Keratinocyte (primary cell): ENCODE results near the gene CEP162.
"Not testable (repeated sequence)": the region's sequence is repeated elsewhere in the genome, so short reads cannot be mapped to it uniquely, and the experiment has no call there.

ENCODE experiments used
- EZH2 ChIP-seq: IDR thresholded peaks from one replicate; pipeline ENCODE4 v1.6.1; 2012; ENCODE audit warnings: inconsistent platforms, mild to moderate bottlenecking, low read length, moderate library complexity
- TF ChIP-seq, protein P1 (sequence below), 3 experiments: IDR thresholded peaks in 1 of 3; conservative IDR thresholded peaks in 1 of 3; optimal IDR thresholded peaks in 1 of 3; 2 replicates in 2 of 3; 3 replicates in 1 of 3; pipeline versions ENCODE3 to v1.5.1; 2011; ENCODE audit warnings: low read length in 3 of 3, mild to moderate bottlenecking in 3 of 3, moderate library complexity in 2 of 3, control low read depth in 1 of 3, inconsistent platforms in 1 of 3; ENCODE audit not compliant: insufficient read depth in 2 of 3; ENCODE audit errors: extremely low read depth in 1 of 3

DNA sequence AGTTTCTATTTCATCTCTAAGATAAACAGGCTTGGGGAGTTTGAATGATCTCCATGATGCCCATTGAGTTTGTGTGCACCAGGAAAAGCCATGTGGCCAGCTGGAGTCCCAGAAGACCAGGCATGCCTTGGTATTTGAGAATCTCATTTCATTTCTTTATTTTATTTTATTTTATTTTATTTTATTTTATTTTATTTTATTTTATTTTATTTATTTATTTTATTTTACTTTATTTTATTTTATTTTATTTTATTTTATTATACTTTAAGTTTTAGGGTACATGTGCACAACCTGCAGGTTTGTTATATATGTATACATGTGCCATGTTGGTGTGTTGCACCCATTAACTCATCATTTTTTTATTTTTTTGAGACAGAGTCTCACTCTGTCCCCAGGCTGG, 142.7 kb downstream of the CEP162 start:
- TF ChIP-seq, protein P1, sequence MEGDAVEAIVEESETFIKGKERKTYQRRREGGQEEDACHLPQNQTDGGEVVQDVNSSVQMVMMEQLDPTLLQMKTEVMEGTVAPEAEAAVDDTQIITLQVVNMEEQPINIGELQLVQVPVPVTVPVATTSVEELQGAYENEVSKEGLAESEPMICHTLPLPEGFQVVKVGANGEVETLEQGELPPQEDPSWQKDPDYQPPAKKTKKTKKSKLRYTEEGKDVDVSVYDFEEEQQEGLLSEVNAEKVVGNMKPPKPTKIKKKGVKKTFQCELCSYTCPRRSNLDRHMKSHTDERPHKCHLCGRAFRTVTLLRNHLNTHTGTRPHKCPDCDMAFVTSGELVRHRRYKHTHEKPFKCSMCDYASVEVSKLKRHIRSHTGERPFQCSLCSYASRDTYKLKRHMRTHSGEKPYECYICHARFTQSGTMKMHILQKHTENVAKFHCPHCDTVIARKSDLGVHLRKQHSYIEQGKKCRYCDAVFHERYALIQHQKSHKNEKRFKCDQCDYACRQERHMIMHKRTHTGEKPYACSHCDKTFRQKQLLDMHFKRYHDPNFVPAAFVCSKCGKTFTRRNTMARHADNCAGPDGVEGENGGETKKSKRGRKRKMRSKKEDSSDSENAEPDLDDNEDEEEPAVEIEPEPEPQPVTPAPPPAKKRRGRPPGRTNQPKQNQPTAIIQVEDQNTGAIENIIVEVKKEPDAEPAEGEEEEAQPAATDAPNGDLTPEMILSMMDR (optimal IDR thresholded peaks at IDR 0.05 in 1 of 3, IDR thresholded peaks at IDR 0.05 in 1 of 3, conservative IDR thresholded peaks at IDR 0.05 in 1 of 3; ENCODE audit: extremely low read depth in 1 of 3, insufficient read depth in 2 of 3, low read length in 3 of 3), result not testable (repeated sequence)
- not testable (repeated sequence) for TF ChIP-seq EZH2
